Measurements from ENCODE around the gene ASIC1.

ASIC1 gene

DNA sequence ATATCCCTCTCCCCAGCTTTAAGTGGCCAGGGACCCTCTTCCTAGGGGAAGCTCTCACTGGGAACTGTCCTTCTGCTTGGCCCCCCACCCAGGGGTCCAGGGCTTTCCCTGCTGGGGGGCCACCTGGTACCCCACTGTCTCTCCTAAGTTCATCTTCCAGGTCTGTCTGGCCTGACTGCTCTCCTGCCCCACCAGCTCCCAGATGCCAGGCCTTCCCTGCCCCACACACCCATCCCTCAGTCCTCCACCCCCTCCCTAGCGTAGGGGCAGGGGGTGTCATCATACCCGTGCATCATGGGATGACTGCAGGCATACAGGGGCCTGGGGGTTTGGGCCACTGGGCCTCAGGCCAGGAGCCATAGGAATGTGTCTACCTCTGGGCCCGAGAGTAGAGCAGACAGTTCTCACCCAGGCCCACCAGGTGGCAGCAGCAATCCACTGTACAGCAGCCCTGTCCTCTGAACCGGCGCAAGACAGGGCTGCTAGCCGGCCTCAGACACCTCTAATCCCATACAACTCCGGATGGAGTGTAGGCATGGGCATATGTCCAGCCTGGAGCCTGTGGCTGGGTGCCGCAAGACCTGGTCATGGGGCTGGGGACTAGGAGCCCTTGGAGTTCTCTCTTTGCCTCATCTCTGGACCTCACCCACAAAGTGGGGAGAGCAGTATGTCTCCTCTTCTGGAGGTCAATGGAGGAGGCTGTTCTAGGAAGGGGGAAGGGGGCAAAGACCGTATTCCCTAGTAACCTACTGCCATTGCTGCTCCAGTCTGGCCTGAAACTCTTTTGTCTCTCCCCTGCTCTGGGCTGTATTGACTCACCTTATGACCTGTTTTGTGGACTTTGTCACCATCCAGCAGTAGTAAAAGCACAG lies 17.8 kb downstream of the ASIC1 start:
- TF ChIP-seq, protein P1, sequence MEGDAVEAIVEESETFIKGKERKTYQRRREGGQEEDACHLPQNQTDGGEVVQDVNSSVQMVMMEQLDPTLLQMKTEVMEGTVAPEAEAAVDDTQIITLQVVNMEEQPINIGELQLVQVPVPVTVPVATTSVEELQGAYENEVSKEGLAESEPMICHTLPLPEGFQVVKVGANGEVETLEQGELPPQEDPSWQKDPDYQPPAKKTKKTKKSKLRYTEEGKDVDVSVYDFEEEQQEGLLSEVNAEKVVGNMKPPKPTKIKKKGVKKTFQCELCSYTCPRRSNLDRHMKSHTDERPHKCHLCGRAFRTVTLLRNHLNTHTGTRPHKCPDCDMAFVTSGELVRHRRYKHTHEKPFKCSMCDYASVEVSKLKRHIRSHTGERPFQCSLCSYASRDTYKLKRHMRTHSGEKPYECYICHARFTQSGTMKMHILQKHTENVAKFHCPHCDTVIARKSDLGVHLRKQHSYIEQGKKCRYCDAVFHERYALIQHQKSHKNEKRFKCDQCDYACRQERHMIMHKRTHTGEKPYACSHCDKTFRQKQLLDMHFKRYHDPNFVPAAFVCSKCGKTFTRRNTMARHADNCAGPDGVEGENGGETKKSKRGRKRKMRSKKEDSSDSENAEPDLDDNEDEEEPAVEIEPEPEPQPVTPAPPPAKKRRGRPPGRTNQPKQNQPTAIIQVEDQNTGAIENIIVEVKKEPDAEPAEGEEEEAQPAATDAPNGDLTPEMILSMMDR (IDR thresholded peaks at IDR 0.05; ENCODE audit: insufficient read depth, low read depth, low read length, missing control alignments), result peak; percentile 90
- no peak overlapping the region for H3K4me3 ChIP-seq (ENCODE audit: low read length)
- peak; percentile 74 for DNase-seq (ENCODE audit: low read depth)

- DNase-seq (ENCODE audit: low read depth), result no peak
- no peak overlapping the region for H3K4me3 ChIP-seq (ENCODE audit: low read length)
- TF ChIP-seq, protein P1 (IDR thresholded peaks at IDR 0.05; ENCODE audit: insufficient read depth, low read depth, low read length, missing control alignments), result no peak
Observed at GRCh38 chr12:50075808-50076170, 18.4 kb downstream of the ASIC1 start.

GRCh38 chr12:50077099-50077498 lies 19.7 kb downstream of the ASIC1 start:
- no peak for DNase-seq (ENCODE audit: low read depth)
- TF ChIP-seq, protein P1 (IDR thresholded peaks at IDR 0.05; ENCODE audit: insufficient read depth, low read depth, low read length, missing control alignments), result no peak
- H3K4me3 ChIP-seq (ENCODE audit: low read length), result no peak overlapping the region

GRCh38 chr12:50078281-50078680 lies 20.9 kb downstream of the ASIC1 start:
- TF ChIP-seq, protein P1 (IDR thresholded peaks at IDR 0.05; ENCODE audit: insufficient read depth, low read depth, low read length, missing control alignments), result no peak
- DNase-seq (ENCODE audit: low read depth), result no peak
- no peak overlapping the region for H3K4me3 ChIP-seq (ENCODE audit: low read length)

DNA sequence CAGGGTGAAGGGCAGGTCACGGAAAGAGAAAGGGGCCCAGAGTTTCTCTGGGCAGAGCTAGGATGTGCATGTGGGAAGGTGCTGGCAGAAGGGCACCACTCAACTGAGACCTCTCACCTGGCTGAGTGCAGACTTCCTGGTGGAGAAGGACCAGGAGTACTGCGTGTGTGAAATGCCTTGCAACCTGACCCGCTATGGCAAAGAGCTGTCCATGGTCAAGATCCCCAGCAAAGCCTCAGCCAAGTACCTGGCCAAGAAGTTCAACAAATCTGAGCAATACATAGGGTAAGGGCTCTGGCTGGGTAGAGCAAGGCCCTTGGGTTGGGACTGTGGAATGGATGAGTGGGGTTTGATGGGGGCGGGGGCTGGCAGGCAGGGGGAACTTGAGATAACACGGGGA lies 22.4 kb downstream of the ASIC1 start:
- TF ChIP-seq, protein P1 (IDR thresholded peaks at IDR 0.05; ENCODE audit: insufficient read depth, low read depth, low read length, missing control alignments), result no peak
- no peak for DNase-seq (ENCODE audit: low read depth)
- no peak overlapping the region for H3K4me3 ChIP-seq (ENCODE audit: low read length)

DNA sequence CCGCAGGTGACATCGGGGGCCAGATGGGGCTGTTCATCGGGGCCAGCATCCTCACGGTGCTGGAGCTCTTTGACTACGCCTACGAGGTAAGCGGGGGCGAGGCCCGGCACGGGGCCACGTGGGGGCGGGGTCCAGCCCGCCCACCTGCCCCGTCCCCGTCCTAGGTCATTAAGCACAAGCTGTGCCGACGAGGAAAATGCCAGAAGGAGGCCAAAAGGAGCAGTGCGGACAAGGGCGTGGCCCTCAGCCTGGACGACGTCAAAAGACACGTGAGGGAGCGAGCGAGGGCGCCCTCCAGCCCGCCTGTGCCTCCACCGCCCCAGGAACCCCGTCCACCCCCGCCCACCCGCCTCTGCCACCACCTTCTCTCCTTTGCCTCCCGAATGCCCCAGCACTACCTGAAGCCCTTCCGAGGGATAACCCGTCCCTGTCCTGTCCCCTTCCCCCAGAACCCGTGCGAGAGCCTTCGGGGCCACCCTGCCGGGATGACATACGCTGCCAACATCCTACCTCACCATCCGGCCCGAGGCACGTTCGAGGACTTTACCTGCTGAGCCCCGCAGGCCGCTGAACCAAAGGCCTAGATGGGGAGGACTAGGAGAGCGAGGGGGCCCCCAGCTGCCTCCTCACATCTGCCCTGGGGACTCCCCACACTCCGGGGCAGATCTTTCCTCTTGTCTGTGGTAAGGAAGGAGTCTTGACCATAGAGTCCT lies 23.9 kb downstream of the ASIC1 start:
- TF ChIP-seq, protein P1 (IDR thresholded peaks at IDR 0.05; ENCODE audit: insufficient read depth, low read depth, low read length, missing control alignments), result no peak
- DNase-seq (ENCODE audit: low read depth), result no peak
- H3K4me3 ChIP-seq (ENCODE audit: low read length), result no peak overlapping the region

Measured in epithelial cell of esophagus (primary cell).